Suprapubic skin (tissue), 4 donors: ENCODE data around the gene PATE3.

ENCODE experiments used
- EP300 ChIP-seq: sonication (generic); formaldehyde crosslinking; IDR thresholded peaks from one replicate; pipeline ENCODE4 v1.6.1; 2017; ENCODE audit warnings: antibody characterized with exemption
- POLR2A ChIP-seq, 2 donors: fragments of 450-650 bp; IDR thresholded peaks; one replicate each; pipeline ENCODE4 v1.6.1; 2017; ENCODE audit warnings: antibody characterized with exemption in 2 of 2, mild to moderate bottlenecking in 2 of 2, moderate library complexity in 2 of 2
- POLR2AphosphoS5 ChIP-seq, 3 donors: sonication (generic); formaldehyde crosslinking; IDR thresholded peaks; one replicate each; pipeline ENCODE4 v1.6.1; 2017; ENCODE audit warnings: antibody characterized with exemption in 3 of 3
- TF ChIP-seq, protein P1 (sequence below), 2 donors: fragments of 200-600 bp in 1 of 2; fragments of 450-650 bp in 1 of 2; sonication (generic) in 1 of 2; IDR thresholded peaks; one replicate each; pipeline ENCODE4 v1.5.1; 2016 to 2019; ENCODE audit warnings: antibody characterized with exemption in 2 of 2, mild to moderate bottlenecking in 1 of 2, moderate library complexity in 1 of 2

DNA sequence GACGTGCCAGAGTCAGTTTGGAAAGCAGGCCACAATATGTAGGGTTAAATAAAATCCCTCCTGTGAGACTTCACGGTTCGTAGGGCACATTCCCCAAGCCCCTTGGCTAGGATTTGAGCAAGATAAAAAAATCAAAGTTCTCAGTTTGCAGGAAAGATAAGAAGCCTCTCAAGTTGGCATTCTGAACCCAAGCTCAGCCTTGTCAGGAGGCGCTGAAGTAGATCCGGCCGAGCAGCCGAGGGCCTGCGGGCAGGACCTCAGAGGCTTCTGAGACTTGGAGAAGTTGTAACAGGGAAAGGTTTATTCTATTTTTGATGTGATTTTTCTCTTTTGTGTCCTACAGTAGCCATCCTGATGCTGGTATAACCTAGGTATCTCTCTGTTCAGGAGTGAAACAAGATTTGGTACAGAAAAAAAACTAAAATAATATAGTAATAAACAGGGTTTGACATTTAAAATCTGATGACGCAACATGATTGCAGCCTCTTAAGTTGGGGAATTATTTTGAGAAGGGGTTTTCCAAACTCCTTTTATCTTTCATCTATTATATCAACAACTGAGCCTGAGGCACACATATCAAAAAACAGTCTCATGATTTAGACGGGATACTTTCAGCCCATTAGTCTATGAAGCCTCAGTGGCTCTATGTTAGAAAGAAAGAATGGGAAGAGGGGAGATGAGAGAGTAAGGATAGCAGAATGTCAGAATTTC is 19.4 kb upstream of the PATE3 start:
- TF ChIP-seq EP300: no peak
- TF ChIP-seq, protein P1, sequence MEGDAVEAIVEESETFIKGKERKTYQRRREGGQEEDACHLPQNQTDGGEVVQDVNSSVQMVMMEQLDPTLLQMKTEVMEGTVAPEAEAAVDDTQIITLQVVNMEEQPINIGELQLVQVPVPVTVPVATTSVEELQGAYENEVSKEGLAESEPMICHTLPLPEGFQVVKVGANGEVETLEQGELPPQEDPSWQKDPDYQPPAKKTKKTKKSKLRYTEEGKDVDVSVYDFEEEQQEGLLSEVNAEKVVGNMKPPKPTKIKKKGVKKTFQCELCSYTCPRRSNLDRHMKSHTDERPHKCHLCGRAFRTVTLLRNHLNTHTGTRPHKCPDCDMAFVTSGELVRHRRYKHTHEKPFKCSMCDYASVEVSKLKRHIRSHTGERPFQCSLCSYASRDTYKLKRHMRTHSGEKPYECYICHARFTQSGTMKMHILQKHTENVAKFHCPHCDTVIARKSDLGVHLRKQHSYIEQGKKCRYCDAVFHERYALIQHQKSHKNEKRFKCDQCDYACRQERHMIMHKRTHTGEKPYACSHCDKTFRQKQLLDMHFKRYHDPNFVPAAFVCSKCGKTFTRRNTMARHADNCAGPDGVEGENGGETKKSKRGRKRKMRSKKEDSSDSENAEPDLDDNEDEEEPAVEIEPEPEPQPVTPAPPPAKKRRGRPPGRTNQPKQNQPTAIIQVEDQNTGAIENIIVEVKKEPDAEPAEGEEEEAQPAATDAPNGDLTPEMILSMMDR (IDR thresholded peaks at IDR 0.05): no peak
- TF ChIP-seq POLR2AphosphoS5 (IDR thresholded peaks at IDR 0.05): no peak
- TF ChIP-seq POLR2A (IDR thresholded peaks at IDR 0.05): no peak
